WERI-Rb-1 (cell line): Measurements from ENCODE around the gene NFIA.

Source experiments
- DNase-seq: peaks from one replicate; pipeline ENCODE4 v3.0.0-alpha.2; 2020
- H3K27ac ChIP-seq: fragments of 250-450 bp; sonication (Bioruptor Pico); 2 replicates; pipeline ENCODE4 v1.5.1; 2020; ENCODE audit warnings: mild to moderate bottlenecking, moderate library complexity
- H3K27me3 ChIP-seq: fragments of 250-450 bp; sonication (Bioruptor Pico); 2 replicates; pipeline ENCODE4 v1.5.1; 2021; ENCODE audit warnings: mild to moderate bottlenecking, low read depth, moderate library complexity; ENCODE audit not compliant: insufficient read depth, severe bottlenecking
- H3K36me3 ChIP-seq: fragments of 250-450 bp; sonication (Bioruptor Pico); 2 replicates; pipeline ENCODE4 v1.5.1; 2020; ENCODE audit warnings: mild to moderate bottlenecking, moderate library complexity
- H3K4me3 ChIP-seq: 2 replicates; pipeline ENCODE4 v1.5.1; 2011; ENCODE audit warnings: low read depth, mild to moderate bottlenecking, control low read depth, low read length
- H3K9me3 ChIP-seq: fragments of 250-450 bp; sonication (Bioruptor Pico); 2 replicates; pipeline ENCODE4 v1.5.1; 2021; ENCODE audit warnings: mild to moderate bottlenecking, moderate library complexity; ENCODE audit not compliant: severe bottlenecking
- CTCF ChIP-seq: IDR thresholded peaks from 2 replicates; pipeline ENCODE4 v1.5.1; 2011; ENCODE audit warnings: low read depth, mild to moderate bottlenecking, control low read depth, inconsistent platforms, low read length

Gene NFIA

GRCh38 chr1:61453111-61453961, 371.0 kb downstream of the NFIA start:
- DNase-seq, result peak; percentile 78
- Histone ChIP-seq H3K9me3 (no peaks in the 10 kb centered on the region), H3K27me3 (no peaks in the 10 kb centered on the region), H3K4me3 (no peak overlapping the region), H3K27ac (peak overlapping the region; percentile 34), H3K36me3 (no peaks in the 10 kb centered on the region)
- TF ChIP-seq CTCF, result peak; percentile 80

GRCh38 chr1:61455400-61455799, 373.0 kb downstream of the NFIA start:
- H3K27me3 ChIP-seq, result no peaks in the 10 kb centered on the region
- H3K36me3 ChIP-seq, result no peaks in the 10 kb centered on the region
- no peak overlapping the region for H3K4me3 ChIP-seq
- no peaks in the 10 kb centered on the region for H3K9me3 ChIP-seq
- no peak for TF ChIP-seq CTCF
- no peak overlapping the region for H3K27ac ChIP-seq
- no peak for DNase-seq

DNA sequence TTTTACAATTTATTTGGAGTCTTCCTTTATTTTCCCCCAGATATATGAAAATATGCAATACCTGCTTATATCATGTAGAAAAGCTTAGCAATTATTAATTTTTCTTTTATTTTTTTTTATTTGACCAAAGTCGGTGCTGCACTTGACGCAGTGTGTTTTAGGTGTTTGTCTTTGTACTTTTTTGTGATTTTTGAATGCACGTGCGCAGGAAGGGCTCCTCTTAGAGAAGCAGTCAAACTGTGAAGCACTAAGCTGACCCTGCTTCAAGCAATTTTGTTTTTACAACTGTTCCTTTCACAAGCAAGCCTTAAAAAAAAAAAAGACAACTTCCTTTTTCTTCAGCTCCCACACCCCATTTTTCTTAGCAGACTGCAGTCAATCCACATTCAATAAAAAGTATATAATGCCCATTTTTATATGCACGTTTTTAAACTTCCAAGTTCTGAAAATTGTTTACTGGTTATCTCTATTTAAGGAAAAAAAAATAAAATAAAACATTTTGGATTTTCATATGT, 375.2 kb downstream of the NFIA start:
- H3K27me3 ChIP-seq, result no peaks in the 10 kb centered on the region
- DNase-seq, result no peak
- H3K9me3 ChIP-seq, result no peaks in the 10 kb centered on the region
- H3K27ac ChIP-seq, result no peak overlapping the region
- H3K36me3 ChIP-seq, result no peaks in the 10 kb centered on the region
- H3K4me3 ChIP-seq, result no peak overlapping the region
- TF ChIP-seq CTCF, result no peak

- Histone ChIP-seq H3K27me3 (no peaks in the 10 kb centered on the region), H3K27ac (no peak overlapping the region), H3K9me3 (no peaks in the 10 kb centered on the region), H3K36me3 (no peaks in the 10 kb centered on the region), H3K4me3 (no peak overlapping the region)
- DNase-seq, result no peak
- TF ChIP-seq CTCF, result no peak
These were observed 377.0 kb downstream of the NFIA start for GRCh38 chr1:61459345-61459744.

- no peak for TF ChIP-seq CTCF
These were observed 377.8 kb downstream of the NFIA start for GRCh38 chr1:61460191-61460590.

More at GRCh38 chr1:61460191-61460590, 377.8 kb downstream of the NFIA start:
- no peak for DNase-seq
- Histone ChIP-seq H3K27me3 (no peaks in the 10 kb centered on the region), H3K9me3 (no peaks in the 10 kb centered on the region), H3K4me3 (no peak overlapping the region), H3K36me3 (no peaks in the 10 kb centered on the region), H3K27ac (no peak overlapping the region)
